HepG2 (cell line): ENCODE results near the gene LCAT. TPM values are rescaled to one million over a fixed set of nuclear protein-coding genes. Genes with fewer than 3 reads are reported as not detected.

Experiments used
- polyA plus RNA-seq, 8 experiments: library from polyadenylated mRNA; depleted of rRNA in 3 of 8; stranded (reverse) in 7 of 8; unstranded in 1 of 8; fragments of >200 nt; fragmentation: Illumina TruSeq in 4 of 8; extraction: Trizol in 4 of 8; gene quantifications; 2 replicates each; pipeline versions ENCODE4 v1.2.1 to v1.2.3, GENCODE V29; 2011 to 2016; ENCODE audit warnings: low read depth in 4 of 8, missing spikeins in 1 of 8, mixed read lengths in 1 of 8; ENCODE audit not compliant: insufficient read depth in 1 of 8
- total RNA-seq, 5 experiments: library from RNA; depleted of rRNA; stranded (reverse); fragments of >200 nt; fragmentation: Illumina TruSeq; extraction: Trizol; gene quantifications; 2 replicates each; pipeline ENCODE4 v1.2.3, GENCODE V29; 2016; ENCODE audit warnings: low read depth in 1 of 5

LCAT gene
- total and polyA plus RNA-seq, 2 of the 13 experiments (the other 11 are each of a cell fraction or from before 2014, with no cell fraction given), result 36.1 to 38.9 TPM

Other genes with a start within 250 kb of the LCAT start
- gene GFOD2, start 224.8 kb downstream of the LCAT start, total RNA-seq (2016; rRNA removed; fragmentation: Illumina TruSeq; extraction: Trizol), result 17.2 and 17.6 TPM in 2 replicates
- gene GFOD2, start 224.8 kb downstream of the LCAT start, polyA plus RNA-seq (2011; rRNA removed), result 11.1 and 12.8 TPM in 2 replicates
- gene RANBP10, start 137.6 kb downstream of the LCAT start, total RNA-seq (2016; rRNA removed; fragmentation: Illumina TruSeq; extraction: Trizol), result 8.5 and 9.2 TPM in 2 replicates
- gene RANBP10, start 137.6 kb downstream of the LCAT start, polyA plus RNA-seq (2011; rRNA removed), result 22.7 and 24.5 TPM in 2 replicates
- gene TSNAXIP1, start 137.2 kb downstream of the LCAT start, total RNA-seq (2016; rRNA removed; fragmentation: Illumina TruSeq; extraction: Trizol), result 0.10 and 0.86 TPM in 2 replicates
- gene TSNAXIP1, start 137.2 kb downstream of the LCAT start, polyA plus RNA-seq (2011; rRNA removed), result 0.37 and 0.61 TPM in 2 replicates
- 53.4 and 53.8 TPM in 2 replicates for gene THAP11, start 101.8 kb downstream of the LCAT start, total RNA-seq (2016; rRNA removed; fragmentation: Illumina TruSeq; extraction: Trizol)
- gene THAP11, start 101.8 kb downstream of the LCAT start, polyA plus RNA-seq (2011; rRNA removed), result 44.2 and 45.5 TPM in 2 replicates
- gene NUTF2, start 97.2 kb downstream of the LCAT start, total RNA-seq (2016; rRNA removed; fragmentation: Illumina TruSeq; extraction: Trizol), result 214 and 224 TPM in 2 replicates
- gene NUTF2, start 97.2 kb downstream of the LCAT start, polyA plus RNA-seq (2011; rRNA removed), result 168 and 198 TPM in 2 replicates
- 24.8 and 43.3 TPM in 2 replicates for gene CENPT, start 96.4 kb downstream of the LCAT start, total RNA-seq (2016; rRNA removed; fragmentation: Illumina TruSeq; extraction: Trizol)
- 40.9 and 51.3 TPM in 2 replicates for gene CENPT, start 96.4 kb downstream of the LCAT start, polyA plus RNA-seq (2011; rRNA removed)
- 53.4 and 59.1 TPM in 2 replicates for gene EDC4, start 71.1 kb downstream of the LCAT start, total RNA-seq (2016; rRNA removed; fragmentation: Illumina TruSeq; extraction: Trizol)
- gene EDC4, start 71.1 kb downstream of the LCAT start, polyA plus RNA-seq (2011; rRNA removed), result 51.4 and 65.8 TPM in 2 replicates
- gene NRN1L, start 59.2 kb downstream of the LCAT start, total RNA-seq (2016; rRNA removed; fragmentation: Illumina TruSeq; extraction: Trizol), result 0.53 TPM in 1 of 2 replicates, not detected in the other
- gene NRN1L, start 59.2 kb downstream of the LCAT start, polyA plus RNA-seq (2011; rRNA removed), result 1.2 and 1.3 TPM in 2 replicates
- gene PSKH1, start 50.9 kb downstream of the LCAT start, total RNA-seq (2016; rRNA removed; fragmentation: Illumina TruSeq; extraction: Trizol), result 8.4 and 12.9 TPM in 2 replicates
- 19.1 and 45.7 TPM in 2 replicates for gene PSKH1, start 50.9 kb downstream of the LCAT start, polyA plus RNA-seq (2011; rRNA removed)
- gene CTRL, start 12.3 kb downstream of the LCAT start, total RNA-seq (2016; rRNA removed; fragmentation: Illumina TruSeq; extraction: Trizol), result 1.1 and 2.7 TPM in 2 replicates
- 1.7 and 1.9 TPM in 2 replicates for gene CTRL, start 12.3 kb downstream of the LCAT start, polyA plus RNA-seq (2011; rRNA removed)
- 65.9 and 71.3 TPM in 2 replicates for gene PSMB10, start 7.3 kb downstream of the LCAT start, total RNA-seq (2016; rRNA removed; fragmentation: Illumina TruSeq; extraction: Trizol)
- gene PSMB10, start 7.3 kb downstream of the LCAT start, polyA plus RNA-seq (2011; rRNA removed), result 12.7 and 17.8 TPM in 2 replicates
- gene SLC12A4, start 24.5 kb upstream of the LCAT start, total RNA-seq (2016; rRNA removed; fragmentation: Illumina TruSeq; extraction: Trizol), result 23.1 and 65.1 TPM in 2 replicates
- gene SLC12A4, start 24.5 kb upstream of the LCAT start, polyA plus RNA-seq (2011; rRNA removed), result 84.3 and 134 TPM in 2 replicates
- not detected in 2 replicates for gene DPEP3, start 36.4 kb upstream of the LCAT start, total RNA-seq (2016; rRNA removed; fragmentation: Illumina TruSeq; extraction: Trizol)
- gene DPEP3, start 36.4 kb upstream of the LCAT start, polyA plus RNA-seq (2011; rRNA removed), result not detected in 2 replicates
- gene DPEP2, start 55.4 kb upstream of the LCAT start, total RNA-seq (2016; rRNA removed; fragmentation: Illumina TruSeq; extraction: Trizol), result not detected in 2 replicates
- gene DPEP2, start 55.4 kb upstream of the LCAT start, polyA plus RNA-seq (2011; rRNA removed), result 0.18 and 0.26 TPM in 2 replicates
- gene DPEP2NB, start 71.8 kb upstream of the LCAT start, total RNA-seq (2016; rRNA removed; fragmentation: Illumina TruSeq; extraction: Trizol), result not detected in 2 replicates
- not detected in 2 replicates for gene DPEP2NB, start 71.8 kb upstream of the LCAT start, polyA plus RNA-seq (2011; rRNA removed)
- gene DDX28, start 79.1 kb upstream of the LCAT start, total RNA-seq (2016; rRNA removed; fragmentation: Illumina TruSeq; extraction: Trizol), result 16.4 and 18.4 TPM in 2 replicates
- gene DDX28, start 79.1 kb upstream of the LCAT start, polyA plus RNA-seq (2011; rRNA removed), result 13.6 and 14.1 TPM in 2 replicates
- 25.1 and 25.9 TPM in 2 replicates for gene DUS2, start 79.2 kb upstream of the LCAT start, total RNA-seq (2016; rRNA removed; fragmentation: Illumina TruSeq; extraction: Trizol)
- gene DUS2, start 79.2 kb upstream of the LCAT start, polyA plus RNA-seq (2011; rRNA removed), result 17.8 and 22.6 TPM in 2 replicates
- gene NFATC3, start 141.2 kb upstream of the LCAT start, total RNA-seq (2016; rRNA removed; fragmentation: Illumina TruSeq; extraction: Trizol), result 52.6 and 63.2 TPM in 2 replicates
- 52.7 and 62.7 TPM in 2 replicates for gene NFATC3, start 141.2 kb upstream of the LCAT start, polyA plus RNA-seq (2011; rRNA removed)